ENCODE results near the gene HECTD4. TPM values are rescaled to one million over a fixed set of nuclear protein-coding genes. Genes with fewer than 3 reads are reported as not detected.

The HECTD4 gene
- total RNA-seq, 1 donor from 2014 or later = 62.1 TPM

DNA sequence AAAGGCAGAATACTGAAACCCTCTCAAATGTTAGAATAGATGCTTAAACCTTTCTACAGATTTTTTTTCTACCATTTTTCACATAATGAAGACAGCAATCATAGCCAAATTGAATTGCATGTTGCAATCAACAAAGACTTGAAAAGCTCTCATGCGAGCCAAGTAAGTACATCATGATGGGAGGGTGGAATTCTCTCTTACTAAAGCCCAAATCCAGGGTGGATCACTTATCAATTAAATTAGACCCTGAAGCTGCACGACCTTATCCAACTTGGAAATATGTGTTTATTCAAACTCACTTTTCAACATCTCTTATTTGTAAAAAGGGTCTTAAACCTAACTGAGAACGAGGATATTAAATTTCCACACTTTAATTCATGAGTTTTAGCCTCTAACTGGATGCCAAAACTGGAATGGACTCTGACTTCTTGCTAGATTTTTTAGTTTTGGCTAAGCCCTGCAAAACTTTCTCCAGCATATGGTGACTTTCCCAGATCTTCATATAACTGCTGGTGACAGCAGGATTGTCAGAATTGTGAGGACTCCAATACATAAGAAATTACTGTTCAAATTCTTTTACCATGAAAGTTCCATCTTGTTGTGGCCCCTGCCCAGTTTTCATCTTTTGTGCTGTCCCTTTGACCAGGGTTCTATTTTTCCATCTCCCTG lies 53.6 kb downstream of the HECTD4 start:
- DNase-seq (ENCODE audit: extremely low spot score, unreplicated experiment) = no peak
- Mint-ChIP-seq H3K9me3 (no peaks in the 10 kb centered on the region), H3K36me3 (no peaks in the 10 kb centered on the region), H3K4me1 (ENCODE audit: unreplicated experiment) (peaks cover 9% of the 10 kb centered on the region), H3K4me3 (no peak overlapping the region), H3K27me3 (no peaks in the 10 kb centered on the region), H3K27ac (no peak overlapping the region)
- TF ChIP-seq, protein P1, sequence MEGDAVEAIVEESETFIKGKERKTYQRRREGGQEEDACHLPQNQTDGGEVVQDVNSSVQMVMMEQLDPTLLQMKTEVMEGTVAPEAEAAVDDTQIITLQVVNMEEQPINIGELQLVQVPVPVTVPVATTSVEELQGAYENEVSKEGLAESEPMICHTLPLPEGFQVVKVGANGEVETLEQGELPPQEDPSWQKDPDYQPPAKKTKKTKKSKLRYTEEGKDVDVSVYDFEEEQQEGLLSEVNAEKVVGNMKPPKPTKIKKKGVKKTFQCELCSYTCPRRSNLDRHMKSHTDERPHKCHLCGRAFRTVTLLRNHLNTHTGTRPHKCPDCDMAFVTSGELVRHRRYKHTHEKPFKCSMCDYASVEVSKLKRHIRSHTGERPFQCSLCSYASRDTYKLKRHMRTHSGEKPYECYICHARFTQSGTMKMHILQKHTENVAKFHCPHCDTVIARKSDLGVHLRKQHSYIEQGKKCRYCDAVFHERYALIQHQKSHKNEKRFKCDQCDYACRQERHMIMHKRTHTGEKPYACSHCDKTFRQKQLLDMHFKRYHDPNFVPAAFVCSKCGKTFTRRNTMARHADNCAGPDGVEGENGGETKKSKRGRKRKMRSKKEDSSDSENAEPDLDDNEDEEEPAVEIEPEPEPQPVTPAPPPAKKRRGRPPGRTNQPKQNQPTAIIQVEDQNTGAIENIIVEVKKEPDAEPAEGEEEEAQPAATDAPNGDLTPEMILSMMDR (conservative IDR thresholded peaks at IDR 0.05) = no peak

DNA sequence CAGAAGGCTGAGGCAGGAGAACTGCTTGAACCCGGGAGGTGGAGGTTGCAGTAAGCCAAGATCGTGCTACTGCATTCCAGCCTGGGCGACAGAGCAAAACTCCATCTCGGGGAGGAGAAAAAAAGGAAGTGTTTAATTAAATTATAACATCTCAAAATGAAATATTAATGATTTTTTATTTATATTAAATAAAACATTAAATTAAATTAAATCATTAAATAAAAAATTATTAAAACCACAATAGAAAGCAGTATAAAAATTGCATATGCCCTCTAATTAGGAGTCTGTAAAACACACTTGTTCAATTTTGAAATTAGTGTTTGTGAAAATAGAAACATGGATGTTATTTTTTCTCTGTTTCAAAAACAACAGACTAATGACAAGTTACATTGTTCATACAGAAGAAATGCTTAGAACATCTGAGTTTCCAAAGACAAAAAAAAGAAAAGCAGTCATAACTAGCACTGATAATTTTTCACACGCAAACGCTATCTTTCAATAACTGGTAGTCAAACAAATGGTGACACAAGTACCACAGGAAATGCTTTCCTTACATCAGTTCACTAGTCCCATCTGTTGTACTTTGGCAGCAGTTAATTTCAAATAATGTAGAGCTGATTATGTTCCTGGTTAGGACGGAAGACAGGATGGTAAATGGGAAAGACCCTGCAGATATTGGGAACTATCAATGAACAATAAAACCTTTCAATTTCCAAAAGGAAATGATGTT lies 54.9 kb downstream of the HECTD4 start:
- Mint-ChIP-seq H3K36me3 (no peaks in the 10 kb centered on the region), H3K4me1 (ENCODE audit: unreplicated experiment) (peaks cover 15% of the 10 kb centered on the region), H3K27ac (no peak overlapping the region), H3K27me3 (no peaks in the 10 kb centered on the region), H3K4me3 (no peak overlapping the region), H3K9me3 (no peaks in the 10 kb centered on the region)
- TF ChIP-seq, protein P1 (conservative IDR thresholded peaks at IDR 0.05) = no peak
- no peak for DNase-seq (ENCODE audit: extremely low spot score, unreplicated experiment)

DNA sequence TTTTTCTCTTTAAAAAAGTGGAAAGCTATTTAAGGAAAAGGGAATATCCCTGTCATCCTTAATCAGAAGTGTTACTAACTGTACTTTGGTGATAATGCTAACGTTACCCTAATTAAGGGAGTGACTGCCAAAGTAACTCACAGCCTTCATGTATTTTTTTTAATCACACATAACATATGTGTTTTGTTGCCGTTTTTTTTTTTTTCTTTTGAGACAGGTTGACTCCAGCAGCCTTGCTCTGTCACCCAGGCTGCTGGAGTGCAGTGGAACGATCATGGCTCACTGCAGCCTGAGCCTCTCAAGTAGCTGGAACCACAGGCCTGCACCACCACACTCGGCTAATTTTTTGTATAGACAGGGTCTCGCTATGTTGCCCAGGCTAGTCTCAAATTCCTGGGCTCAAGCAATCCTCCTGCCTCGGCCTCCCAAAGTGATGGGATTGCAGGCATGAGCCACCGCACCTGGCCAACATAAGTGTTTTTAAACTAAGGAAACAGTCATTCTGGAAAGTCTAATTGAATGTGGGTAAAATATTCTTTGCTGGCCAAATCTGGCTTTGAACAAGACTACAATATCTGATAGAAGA lies 56.5 kb downstream of the HECTD4 start:
- H3K4me1 Mint-ChIP-seq (ENCODE audit: unreplicated experiment) = peaks cover 22% of the 10 kb centered on the region
- no peak overlapping the region for H3K4me3 Mint-ChIP-seq
- TF ChIP-seq, protein P1 (conservative IDR thresholded peaks at IDR 0.05) = no peak
- no peaks in the 10 kb centered on the region for H3K36me3 Mint-ChIP-seq
- no peak for DNase-seq (ENCODE audit: extremely low spot score, unreplicated experiment)
- no peak overlapping the region for H3K27ac Mint-ChIP-seq
- no peaks in the 10 kb centered on the region for H3K27me3 Mint-ChIP-seq
- H3K9me3 Mint-ChIP-seq = no peaks in the 10 kb centered on the region

DNA sequence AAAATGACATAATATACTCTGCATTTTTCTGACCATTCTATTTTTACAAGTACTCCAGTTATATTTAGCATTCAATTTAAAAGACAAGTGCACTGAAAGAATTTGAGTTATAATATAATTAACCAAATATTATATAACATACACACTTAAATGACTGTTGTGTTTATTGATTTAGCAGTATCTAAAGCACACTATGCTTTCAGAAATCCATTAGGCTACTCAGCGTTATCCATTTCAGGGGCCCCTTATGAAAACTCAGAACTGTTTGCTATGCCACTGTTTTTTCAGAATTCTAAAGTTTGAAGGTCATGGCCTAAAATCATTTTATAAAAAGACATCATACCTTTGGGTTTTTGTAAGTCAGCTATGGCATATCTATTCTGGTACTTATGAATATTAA lies 57.1 kb downstream of the HECTD4 start:
- no peaks in the 10 kb centered on the region for H3K36me3 Mint-ChIP-seq
- no peak for DNase-seq (ENCODE audit: extremely low spot score, unreplicated experiment)
- H3K4me1 Mint-ChIP-seq (ENCODE audit: unreplicated experiment) = peaks cover 22% of the 10 kb centered on the region
- H3K27ac Mint-ChIP-seq = no peak overlapping the region
- no peak overlapping the region for H3K4me3 Mint-ChIP-seq
- H3K9me3 Mint-ChIP-seq = no peaks in the 10 kb centered on the region
- TF ChIP-seq, protein P1 (conservative IDR thresholded peaks at IDR 0.05) = no peak
- no peaks in the 10 kb centered on the region for H3K27me3 Mint-ChIP-seq

DNA sequence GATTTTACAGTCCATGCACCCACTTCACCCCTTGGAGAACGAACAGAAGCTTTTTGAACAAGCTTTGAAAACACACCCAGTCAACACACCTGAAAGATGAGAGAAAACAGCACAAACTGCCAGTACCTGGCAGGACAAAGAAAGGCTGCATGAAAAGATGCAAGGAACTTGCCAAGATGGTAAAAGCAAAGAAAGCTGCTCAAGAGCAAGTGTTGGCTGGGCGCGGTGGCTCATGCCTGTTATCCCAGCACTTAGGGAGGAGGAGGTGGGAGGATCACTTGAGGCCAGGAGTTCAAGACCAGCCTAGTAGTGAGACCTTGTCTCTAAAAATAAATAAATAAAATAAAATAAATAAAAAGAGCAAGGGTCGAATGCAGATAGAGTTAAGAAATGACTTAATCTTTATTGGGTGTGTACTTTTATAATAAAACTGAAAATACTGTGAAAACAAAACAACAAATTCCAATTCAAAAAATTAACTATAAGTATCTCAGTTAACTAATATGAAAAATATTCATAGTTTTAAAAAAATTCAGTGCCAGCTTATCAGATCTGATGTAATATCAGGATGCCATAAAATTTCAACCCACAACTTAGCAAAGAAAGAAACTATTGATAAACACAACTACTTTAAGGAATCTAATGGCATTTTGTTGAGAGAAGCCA lies 59.2 kb downstream of the HECTD4 start:
- Mint-ChIP-seq H3K9me3 (no peaks in the 10 kb centered on the region), H3K27me3 (no peaks in the 10 kb centered on the region), H3K4me1 (ENCODE audit: unreplicated experiment) (peaks cover 18% of the 10 kb centered on the region), H3K36me3 (peaks cover 5% of the 10 kb centered on the region), H3K27ac (no peak overlapping the region), H3K4me3 (no peak overlapping the region)
- DNase-seq (ENCODE audit: extremely low spot score, unreplicated experiment) = no peak
- TF ChIP-seq, protein P1 (conservative IDR thresholded peaks at IDR 0.05) = no peak
